ENCODE measurements around the gene TSPAN4. TPM values are rescaled to one million over a fixed set of nuclear protein-coding genes. Genes with fewer than 3 reads are reported as not detected.

Gene TSPAN4
- polyA plus RNA-seq, 4 donors, result 5.1 to 53.3 (median 10.2) TPM

DNA sequence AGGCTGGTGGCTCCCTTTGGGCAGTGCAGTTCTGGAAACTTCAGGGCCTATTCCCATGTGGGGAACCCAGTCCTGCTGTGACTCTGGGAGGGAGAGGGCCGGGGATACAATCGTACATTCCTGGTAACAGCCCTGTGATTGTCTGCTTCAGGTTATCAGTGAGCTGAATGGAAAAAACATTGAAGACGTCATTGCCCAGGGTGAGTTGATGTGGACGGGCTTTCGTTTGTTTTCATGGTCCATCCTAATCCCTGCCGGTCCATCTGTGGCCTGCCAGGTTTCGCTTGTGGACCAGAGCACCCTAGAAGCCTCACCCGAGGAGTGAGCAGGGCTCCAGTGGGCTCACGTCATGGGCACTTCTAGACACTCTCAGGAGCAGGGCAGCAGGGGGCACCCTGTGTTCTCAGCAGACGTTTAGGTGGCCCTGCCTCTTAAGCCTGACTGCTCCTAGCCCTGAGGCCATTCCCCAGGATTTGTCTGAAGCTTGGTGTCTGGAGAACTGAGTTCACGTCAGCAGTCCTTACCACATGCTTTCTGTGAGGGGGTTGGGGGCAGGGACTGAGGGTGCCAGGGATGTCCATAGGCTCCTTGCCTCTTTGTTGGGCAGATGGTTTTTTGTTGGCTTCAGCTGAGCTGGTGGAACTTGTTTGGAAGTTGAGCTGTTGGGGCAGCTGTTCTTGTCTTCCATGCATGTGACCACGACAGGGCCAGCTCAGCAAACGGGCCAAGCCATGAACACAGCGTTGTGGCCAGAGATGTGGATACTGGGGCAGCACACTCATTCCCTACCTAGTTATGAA, 31.0 kb upstream of the TSPAN4 start:
- whole genome bisulfite sequencing, 3 donors, result 52 to 58% (median 52%) methylated on average over 14 of the region's 14 CpGs
- Histone ChIP-seq H3K27ac (ENCODE audit: low read depth in 1 of 3, low read length in 2 of 3) (peak overlapping the region in 1 of 3 donors; percentile 11), H3K4me1 (ENCODE audit: control insufficient read depth in 3 of 3, insufficient read depth in 2 of 3, low read depth in 1 of 3, low read length in 2 of 3) (peaks cover 0 to 15% (median 3%) of the 10 kb centered on the region in 3 donors), H3K27me3 (ENCODE audit: control insufficient read depth in 3 of 3, insufficient read depth in 3 of 3, low read length in 3 of 3) (no peaks in the 10 kb centered on the region), H3K4me3 (ENCODE audit: low read depth in 1 of 3, low read length in 3 of 3) (peak overlapping the region in 1 of 3 donors; percentile 98), H3K36me3 (ENCODE audit: control insufficient read depth in 3 of 3, insufficient read depth in 2 of 3, low read depth in 1 of 3, low read length in 3 of 3) (peaks cover 17 to 62% (median 18%) of the 10 kb centered on the region in 3 donors), H3K9me3 (ENCODE audit: control insufficient read depth in 2 of 2, insufficient read depth in 1 of 2, low read depth in 1 of 2, low read length in 1 of 2) (no peaks in the 10 kb centered on the region)
- no peak for FAIRE-seq
- DNase-seq, result peak in 1 of 2 donors; percentile 29

DNA sequence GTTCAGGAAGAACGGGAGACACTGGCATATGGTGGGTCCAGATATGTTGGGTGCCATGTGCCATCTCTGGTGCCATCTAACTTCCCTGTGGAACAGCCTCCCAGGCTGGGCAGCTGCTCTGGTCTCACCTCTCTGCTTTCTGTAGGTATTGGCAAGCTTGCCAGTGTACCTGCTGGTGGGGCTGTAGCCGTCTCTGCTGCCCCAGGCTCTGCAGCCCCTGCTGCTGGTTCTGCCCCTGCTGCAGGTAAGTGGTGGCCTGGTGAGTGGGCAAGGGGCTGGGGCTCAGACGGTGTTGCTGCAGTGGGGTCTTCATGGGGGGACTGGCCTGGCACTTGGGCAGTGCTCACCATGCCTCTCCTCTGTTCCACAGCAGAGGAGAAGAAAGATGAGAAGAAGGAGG, 30.3 kb upstream of the TSPAN4 start:
- no peak for DNase-seq
- H3K9me3 ChIP-seq (ENCODE audit: control insufficient read depth in 2 of 2, insufficient read depth in 1 of 2, low read depth in 1 of 2, low read length in 1 of 2), result no peaks in the 10 kb centered on the region
- no peak overlapping the region for H3K27ac ChIP-seq (ENCODE audit: low read depth in 1 of 3, low read length in 2 of 3)
- H3K4me1 ChIP-seq (ENCODE audit: control insufficient read depth in 3 of 3, insufficient read depth in 2 of 3, low read depth in 1 of 3, low read length in 2 of 3), result peaks cover 0 to 15% (median 3%) of the 10 kb centered on the region in 3 donors
- H3K4me3 ChIP-seq (ENCODE audit: low read depth in 1 of 3, low read length in 3 of 3), result no peak overlapping the region
- no peaks in the 10 kb centered on the region for H3K27me3 ChIP-seq (ENCODE audit: control insufficient read depth in 3 of 3, insufficient read depth in 3 of 3, low read length in 3 of 3)
- FAIRE-seq, result no peak
- 61 to 80% (median 79%) methylated on average over 3 of the region's 3 CpGs for WGBS, 3 donors
- H3K36me3 ChIP-seq (ENCODE audit: control insufficient read depth in 3 of 3, insufficient read depth in 2 of 3, low read depth in 1 of 3, low read length in 3 of 3), result peaks cover 17 to 62% (median 18%) of the 10 kb centered on the region in 3 donors

- DNase-seq, result no peak
- 87 to 91% (median 89%) methylated on average over 6 of the region's 6 CpGs for WGBS, 3 donors
- H3K9me3 ChIP-seq (ENCODE audit: control insufficient read depth in 2 of 2, insufficient read depth in 1 of 2, low read depth in 1 of 2, low read length in 1 of 2), result no peaks in the 10 kb centered on the region
- FAIRE-seq, result no peak
- no peak overlapping the region for H3K4me3 ChIP-seq (ENCODE audit: low read depth in 1 of 3, low read length in 3 of 3)
- no peaks in the 10 kb centered on the region for H3K27me3 ChIP-seq (ENCODE audit: control insufficient read depth in 3 of 3, insufficient read depth in 3 of 3, low read length in 3 of 3)
- no peak overlapping the region for H3K27ac ChIP-seq (ENCODE audit: low read depth in 1 of 3, low read length in 2 of 3)
- H3K36me3 ChIP-seq (ENCODE audit: control insufficient read depth in 3 of 3, insufficient read depth in 2 of 3, low read depth in 1 of 3, low read length in 3 of 3), result peaks cover 17 to 62% (median 18%) of the 10 kb centered on the region in 3 donors
- peaks cover 0 to 15% (median 3%) of the 10 kb centered on the region in 3 donors for H3K4me1 ChIP-seq (ENCODE audit: control insufficient read depth in 3 of 3, insufficient read depth in 2 of 3, low read depth in 1 of 3, low read length in 2 of 3)
These were observed 29.6 kb upstream of the TSPAN4 start for GRCh38 chr11:813072-813455.

DNA sequence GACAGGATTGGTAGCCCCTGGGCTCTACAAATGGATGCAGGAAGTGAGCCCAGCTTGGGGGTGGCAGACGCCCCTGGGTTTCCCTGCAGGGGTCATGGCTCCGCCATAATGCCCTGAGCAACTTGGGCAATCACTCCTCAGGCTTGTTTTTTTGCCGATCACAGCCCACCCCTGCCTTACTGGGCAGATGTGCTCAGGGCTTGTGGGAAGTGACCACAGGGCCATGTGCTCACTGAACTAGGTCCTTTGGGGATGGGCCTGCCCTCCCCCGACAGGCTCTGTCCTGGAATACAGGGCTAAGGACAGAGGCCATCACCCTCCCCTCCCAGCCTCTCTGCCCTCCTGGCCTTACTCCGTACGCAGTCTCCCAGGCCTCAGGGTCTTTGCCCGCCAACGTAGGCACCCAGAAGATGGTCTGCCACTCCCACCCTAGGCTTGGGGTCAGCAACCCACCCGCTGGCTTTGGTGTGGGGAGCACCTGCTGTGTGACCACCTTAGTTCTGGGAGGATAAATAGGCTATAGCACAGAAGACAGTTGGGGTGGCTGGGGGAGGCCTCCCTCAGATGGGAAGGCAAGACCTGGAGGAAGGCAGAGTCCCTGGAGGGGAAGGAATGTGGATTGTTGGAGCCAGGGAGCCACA, 29.1 kb upstream of the TSPAN4 start:
- peaks cover 17 to 62% (median 18%) of the 10 kb centered on the region in 3 donors for H3K36me3 ChIP-seq (ENCODE audit: control insufficient read depth in 3 of 3, insufficient read depth in 2 of 3, low read depth in 1 of 3, low read length in 3 of 3)
- DNase-seq (no peak), FAIRE-seq (no peak)
- no peaks in the 10 kb centered on the region for H3K9me3 ChIP-seq (ENCODE audit: control insufficient read depth in 2 of 2, insufficient read depth in 1 of 2, low read depth in 1 of 2, low read length in 1 of 2)
- no peak overlapping the region for H3K27ac ChIP-seq (ENCODE audit: low read depth in 1 of 3, low read length in 2 of 3)
- 83 to 86% (median 83%) methylated on average over 9 of the region's 9 CpGs for WGBS, 3 donors
- H3K27me3 ChIP-seq (ENCODE audit: control insufficient read depth in 3 of 3, insufficient read depth in 3 of 3, low read length in 3 of 3), result no peaks in the 10 kb centered on the region
- H3K4me1 ChIP-seq (ENCODE audit: control insufficient read depth in 3 of 3, insufficient read depth in 2 of 3, low read depth in 1 of 3, low read length in 2 of 3), result peaks cover 0 to 15% (median under 1%) of the 10 kb centered on the region in 3 donors
- no peak overlapping the region for H3K4me3 ChIP-seq (ENCODE audit: low read depth in 1 of 3, low read length in 3 of 3)

DNA sequence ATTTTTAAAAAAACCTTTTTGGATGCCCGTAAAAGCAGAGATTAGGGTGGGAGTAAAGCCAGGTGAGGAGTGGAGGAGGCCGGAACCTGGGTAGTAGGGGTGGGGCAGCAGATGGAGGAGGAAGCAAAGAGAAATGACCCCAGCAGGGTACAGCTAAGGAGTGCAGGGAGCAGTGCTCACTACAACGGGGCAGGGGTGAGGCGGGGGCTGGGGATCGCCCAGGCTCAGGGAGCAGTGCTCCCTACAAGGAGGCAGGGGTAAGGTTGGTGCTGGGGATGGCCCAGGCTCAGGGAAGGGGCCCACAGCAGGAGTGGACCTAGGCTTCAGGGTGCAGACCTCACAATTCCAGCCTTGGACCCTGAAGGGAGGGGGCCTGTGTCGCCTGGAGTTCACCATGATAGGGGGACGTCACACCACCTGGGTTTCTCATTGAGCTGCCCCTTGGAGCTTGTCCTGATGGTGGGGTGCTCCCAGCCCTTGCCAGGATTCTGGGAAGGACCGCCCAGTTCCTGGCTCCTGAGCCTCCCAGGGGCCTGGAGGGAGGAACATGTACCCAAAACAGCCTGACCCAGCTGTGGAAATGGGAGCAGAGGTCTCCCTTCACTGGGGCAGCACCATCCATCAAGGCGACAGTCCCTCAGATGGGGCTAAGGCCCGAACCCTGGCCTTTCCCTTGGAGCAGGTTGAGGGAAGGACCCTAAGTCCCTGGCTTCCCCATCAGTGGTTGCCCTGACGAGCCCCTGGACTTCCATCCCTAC, 26.8 kb upstream of the TSPAN4 start:
- no peak for DNase-seq
- 80 to 87% (median 86%) methylated on average over 11 of the region's 11 CpGs for WGBS, 3 donors
- H3K4me1 ChIP-seq (ENCODE audit: control insufficient read depth in 3 of 3, insufficient read depth in 2 of 3, low read depth in 1 of 3, low read length in 2 of 3), result peaks cover 0 to 20% (median 0%) of the 10 kb centered on the region in 3 donors
- peaks cover 17 to 62% (median 18%) of the 10 kb centered on the region in 3 donors for H3K36me3 ChIP-seq (ENCODE audit: control insufficient read depth in 3 of 3, insufficient read depth in 2 of 3, low read depth in 1 of 3, low read length in 3 of 3)
- no peaks in the 10 kb centered on the region for H3K27me3 ChIP-seq (ENCODE audit: control insufficient read depth in 3 of 3, insufficient read depth in 3 of 3, low read length in 3 of 3)
- no peak overlapping the region for H3K27ac ChIP-seq (ENCODE audit: low read depth in 1 of 3, low read length in 2 of 3)
- H3K4me3 ChIP-seq (ENCODE audit: low read depth in 1 of 3, low read length in 3 of 3), result no peak overlapping the region
- no peaks in the 10 kb centered on the region for H3K9me3 ChIP-seq (ENCODE audit: control insufficient read depth in 2 of 2, insufficient read depth in 1 of 2, low read depth in 1 of 2, low read length in 1 of 2)
- no peak for FAIRE-seq

DNA sequence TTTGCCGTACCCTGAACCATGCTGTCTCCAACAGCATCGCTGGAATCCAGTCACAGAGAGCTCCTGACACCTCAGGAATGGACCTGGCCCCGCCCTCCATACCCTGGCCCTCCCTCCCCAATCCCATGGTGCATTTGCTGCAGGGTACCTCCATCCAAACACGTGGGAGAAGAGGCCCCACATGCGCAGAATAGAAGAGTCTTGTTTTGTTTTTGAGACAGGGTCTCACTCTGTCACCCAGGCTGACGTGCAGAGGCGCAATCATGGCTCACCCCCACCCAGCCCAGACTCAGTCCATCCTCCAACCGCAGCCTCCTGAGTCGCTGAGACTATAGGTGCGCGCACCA, 26.2 kb upstream of the TSPAN4 start:
- H3K27me3 ChIP-seq (ENCODE audit: control insufficient read depth in 3 of 3, insufficient read depth in 3 of 3, low read length in 3 of 3), result no peaks in the 10 kb centered on the region
- H3K4me1 ChIP-seq (ENCODE audit: control insufficient read depth in 3 of 3, insufficient read depth in 2 of 3, low read depth in 1 of 3, low read length in 2 of 3), result peaks cover 0 to 19% (median 0%) of the 10 kb centered on the region in 3 donors
- H3K27ac ChIP-seq (ENCODE audit: low read depth in 1 of 3, low read length in 2 of 3), result no peak overlapping the region
- 80 to 86% (median 83%) methylated on average over 11 of the region's 11 CpGs for WGBS, 3 donors
- H3K36me3 ChIP-seq (ENCODE audit: control insufficient read depth in 3 of 3, insufficient read depth in 2 of 3, low read depth in 1 of 3, low read length in 3 of 3), result peaks cover 17 to 62% (median 18%) of the 10 kb centered on the region in 3 donors
- no peak for FAIRE-seq
- DNase-seq, result no peak
- no peak overlapping the region for H3K4me3 ChIP-seq (ENCODE audit: low read depth in 1 of 3, low read length in 3 of 3)
- no peaks in the 10 kb centered on the region for H3K9me3 ChIP-seq (ENCODE audit: control insufficient read depth in 2 of 2, insufficient read depth in 1 of 2, low read depth in 1 of 2, low read length in 1 of 2)

DNA sequence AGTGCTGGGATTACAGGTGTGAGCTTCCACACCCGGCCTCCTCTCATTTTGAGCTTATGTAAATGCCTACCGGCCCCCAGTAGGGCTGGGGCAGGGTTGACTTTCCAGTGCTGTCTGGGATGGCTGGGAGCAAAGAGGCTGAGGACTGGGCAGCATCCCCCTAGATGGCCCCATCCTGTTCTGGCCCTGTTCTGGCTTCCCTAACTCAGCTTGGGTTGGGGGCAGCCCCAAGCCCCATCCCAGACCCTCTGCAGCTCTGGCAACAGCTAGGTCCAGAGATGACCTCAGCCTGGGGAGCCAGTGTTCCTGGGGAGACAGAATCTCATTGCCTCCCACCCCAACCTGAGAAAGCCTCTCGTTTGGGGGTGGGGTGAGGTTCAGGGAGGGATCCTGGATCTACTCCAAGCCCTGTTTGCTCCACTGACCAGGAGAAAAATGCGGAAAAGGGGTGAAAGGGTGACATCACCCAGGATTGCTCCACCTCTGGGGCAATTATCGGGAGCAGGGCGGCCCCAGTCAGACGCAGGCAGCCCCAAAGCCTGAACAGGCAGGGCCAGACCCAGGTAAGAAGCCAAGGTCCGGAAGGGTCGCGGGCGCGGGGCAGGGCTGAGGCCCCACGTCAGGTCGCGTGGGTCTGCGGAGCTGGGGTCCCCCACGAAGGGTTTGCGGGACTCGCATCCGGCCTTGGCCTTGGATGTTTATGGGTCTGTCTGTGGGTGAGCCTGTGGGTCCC, 24.1 kb upstream of the TSPAN4 start, which contains the start of gene PNPLA2:
PNPLA2 (plus strand) TSS at position 519 of the 733 bp plus-strand sequence. CDS start 805 bp downstream, outside the sequence.
- DNase-seq, result peak; percentile 85 to 93

More for the DNA sequence above, 24.1 kb upstream of the TSPAN4 start, which contains the start of gene PNPLA2:
- no peaks in the 10 kb centered on the region for H3K27me3 ChIP-seq (ENCODE audit: control insufficient read depth in 3 of 3, insufficient read depth in 3 of 3, low read length in 3 of 3)
- peaks cover 5 to 62% (median 9%) of the 10 kb centered on the region in 3 donors for H3K36me3 ChIP-seq (ENCODE audit: control insufficient read depth in 3 of 3, insufficient read depth in 2 of 3, low read depth in 1 of 3, low read length in 3 of 3)
- peaks cover 0 to 26% (median 0%) of the 10 kb centered on the region in 3 donors for H3K4me1 ChIP-seq (ENCODE audit: control insufficient read depth in 3 of 3, insufficient read depth in 2 of 3, low read depth in 1 of 3, low read length in 2 of 3)
- H3K4me3 ChIP-seq (ENCODE audit: low read depth in 1 of 3, low read length in 3 of 3), result peak within 1 kb of the TSS; percentile 77 to 96 (median 83)
- 8 to 20% (median 17%) methylated on average over 20 of the region's 20 CpGs for WGBS, 3 donors
- H3K27ac ChIP-seq (ENCODE audit: low read depth in 1 of 3, low read length in 2 of 3), result peak within 1 kb of the TSS; percentile 98 to 99 (median 98)
- no peak for FAIRE-seq
- H3K9me3 ChIP-seq (ENCODE audit: control insufficient read depth in 2 of 2, insufficient read depth in 1 of 2, low read depth in 1 of 2, low read length in 1 of 2), result no peaks in the 10 kb centered on the region

All from small intestine (tissue), 7 donors.